SU-DHL-6 (cell line): ENCODE data around the gene DEPDC7.

Experiments
- EZH2phosphoT487 ChIP-seq: fragments of 200-600 bp; sonication (generic), shearing (Covaris generic); conservative IDR thresholded peaks from 2 replicates; pipeline ENCODE4 v1.6.1; 2018; ENCODE audit warnings: mild to moderate bottlenecking, antibody characterized with exemption, low read length, moderate library complexity, mixed read lengths
- TF ChIP-seq, protein P1 (sequence below): fragments of 200-600 bp; sonication (generic); IDR thresholded peaks from one replicate; pipeline ENCODE4 v1.5.1; 2017; ENCODE audit warnings: antibody characterized with exemption, mild to moderate bottlenecking, low read length, moderate library complexity; ENCODE audit not compliant: insufficient read depth, poor library complexity, severe bottlenecking

GRCh38 chr11:32985600-32985999 is 30.1 kb upstream of the DEPDC7 start:
- TF ChIP-seq, protein P1, sequence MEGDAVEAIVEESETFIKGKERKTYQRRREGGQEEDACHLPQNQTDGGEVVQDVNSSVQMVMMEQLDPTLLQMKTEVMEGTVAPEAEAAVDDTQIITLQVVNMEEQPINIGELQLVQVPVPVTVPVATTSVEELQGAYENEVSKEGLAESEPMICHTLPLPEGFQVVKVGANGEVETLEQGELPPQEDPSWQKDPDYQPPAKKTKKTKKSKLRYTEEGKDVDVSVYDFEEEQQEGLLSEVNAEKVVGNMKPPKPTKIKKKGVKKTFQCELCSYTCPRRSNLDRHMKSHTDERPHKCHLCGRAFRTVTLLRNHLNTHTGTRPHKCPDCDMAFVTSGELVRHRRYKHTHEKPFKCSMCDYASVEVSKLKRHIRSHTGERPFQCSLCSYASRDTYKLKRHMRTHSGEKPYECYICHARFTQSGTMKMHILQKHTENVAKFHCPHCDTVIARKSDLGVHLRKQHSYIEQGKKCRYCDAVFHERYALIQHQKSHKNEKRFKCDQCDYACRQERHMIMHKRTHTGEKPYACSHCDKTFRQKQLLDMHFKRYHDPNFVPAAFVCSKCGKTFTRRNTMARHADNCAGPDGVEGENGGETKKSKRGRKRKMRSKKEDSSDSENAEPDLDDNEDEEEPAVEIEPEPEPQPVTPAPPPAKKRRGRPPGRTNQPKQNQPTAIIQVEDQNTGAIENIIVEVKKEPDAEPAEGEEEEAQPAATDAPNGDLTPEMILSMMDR = no peak
- no peak for TF ChIP-seq EZH2phosphoT487
